DND-41 (cell line): Measurements from ENCODE around the gene ZNF75A.

ENCODE experiments used
- EZH2 ChIP-seq: IDR thresholded peaks from 3 replicates; pipeline ENCODE4 v1.6.1; 2012; ENCODE audit warnings: borderline replicate concordance, low read depth, mild to moderate bottlenecking, moderate library complexity, low read length, inconsistent platforms; ENCODE audit not compliant: severe bottlenecking
- TF ChIP-seq, protein P1 (sequence below): IDR thresholded peaks from 2 replicates; pipeline ENCODE4 v1.5.1; 2012; ENCODE audit warnings: borderline replicate concordance, low read length, moderate library complexity, mild to moderate bottlenecking; ENCODE audit not compliant: poor library complexity, severe bottlenecking; ENCODE audit errors: extremely low read depth

- no peak for TF ChIP-seq EZH2
- TF ChIP-seq, protein P1, sequence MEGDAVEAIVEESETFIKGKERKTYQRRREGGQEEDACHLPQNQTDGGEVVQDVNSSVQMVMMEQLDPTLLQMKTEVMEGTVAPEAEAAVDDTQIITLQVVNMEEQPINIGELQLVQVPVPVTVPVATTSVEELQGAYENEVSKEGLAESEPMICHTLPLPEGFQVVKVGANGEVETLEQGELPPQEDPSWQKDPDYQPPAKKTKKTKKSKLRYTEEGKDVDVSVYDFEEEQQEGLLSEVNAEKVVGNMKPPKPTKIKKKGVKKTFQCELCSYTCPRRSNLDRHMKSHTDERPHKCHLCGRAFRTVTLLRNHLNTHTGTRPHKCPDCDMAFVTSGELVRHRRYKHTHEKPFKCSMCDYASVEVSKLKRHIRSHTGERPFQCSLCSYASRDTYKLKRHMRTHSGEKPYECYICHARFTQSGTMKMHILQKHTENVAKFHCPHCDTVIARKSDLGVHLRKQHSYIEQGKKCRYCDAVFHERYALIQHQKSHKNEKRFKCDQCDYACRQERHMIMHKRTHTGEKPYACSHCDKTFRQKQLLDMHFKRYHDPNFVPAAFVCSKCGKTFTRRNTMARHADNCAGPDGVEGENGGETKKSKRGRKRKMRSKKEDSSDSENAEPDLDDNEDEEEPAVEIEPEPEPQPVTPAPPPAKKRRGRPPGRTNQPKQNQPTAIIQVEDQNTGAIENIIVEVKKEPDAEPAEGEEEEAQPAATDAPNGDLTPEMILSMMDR: no peak
Measured at GRCh38 chr16:3282730-3283542, 22.4 kb upstream of the ZNF75A start, which contains the start of gene ZNF263.
